Brain microvascular endothelial cell (primary cell): ENCODE data around the gene DNAJC15.

Experiments
- DNase-seq: peaks from one replicate; pipeline ENCODE4 v3.0.0-alpha.2; 2020
- H3K27ac ChIP-seq: fragments of 250-450 bp; sonication (Bioruptor Pico); 2 replicates; pipeline ENCODE4 v1.5.1; 2020; ENCODE audit warnings: mild to moderate bottlenecking, moderate library complexity
- H3K27me3 ChIP-seq: fragments of 250-450 bp; sonication (Bioruptor Pico); replicated peaks from 2 replicates; pipeline ENCODE4 v1.5.1; 2020; ENCODE audit warnings: mild to moderate bottlenecking
- H3K36me3 ChIP-seq: fragments of 250-450 bp; sonication (Bioruptor Pico); replicated peaks from 2 replicates; pipeline ENCODE4 v1.5.1; 2020; ENCODE audit warnings: mild to moderate bottlenecking
- H3K4me3 ChIP-seq: 2 replicates; pipeline ENCODE4 v1.5.1; 2011; ENCODE audit warnings: low read depth, mild to moderate bottlenecking, control low read depth, low read length, moderate library complexity
- in situ Hi-C: cut with HindIII; loops from 2 replicates; pipeline ENCODE4 v1.10.0; 2017; ENCODE audit warnings: low sequenced_read_pairs, low pct_ligation_motif_present
- TF ChIP-seq, protein P1 (sequence below): IDR thresholded peaks from 2 replicates; pipeline ENCODE4 v1.5.1; 2011; ENCODE audit warnings: low read depth, mild to moderate bottlenecking, moderate library complexity, low read length, control low read depth, inconsistent platforms; ENCODE audit errors: missing control alignments

DNAJC15 gene

DNA sequence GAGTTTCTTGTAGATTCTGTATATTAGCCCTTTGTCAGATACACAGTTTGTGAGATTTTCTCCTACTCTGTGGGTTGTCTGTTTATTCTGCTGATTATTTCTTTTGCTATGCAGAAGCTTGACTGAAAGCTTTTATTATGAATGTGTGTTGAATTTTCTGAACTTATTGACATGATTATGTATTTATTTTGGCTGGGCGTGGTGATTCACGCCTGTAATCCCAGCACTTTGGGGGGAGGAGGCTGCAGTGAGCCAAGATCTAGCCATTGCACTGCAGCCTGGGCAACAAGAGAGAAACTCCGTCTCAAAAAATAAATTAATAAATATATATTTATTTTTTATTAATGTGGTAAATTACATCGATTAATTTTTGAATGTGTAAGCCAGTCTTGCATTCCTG is 78.9 kb downstream of the DNAJC15 start:
- H3K4me3 ChIP-seq = no peak overlapping the region
- DNase-seq = no peak
- H3K27me3 ChIP-seq = no peaks in the 10 kb centered on the region
- in situ Hi-C loops = no loop called here
- no peak overlapping the region for H3K27ac ChIP-seq
- TF ChIP-seq, protein P1, sequence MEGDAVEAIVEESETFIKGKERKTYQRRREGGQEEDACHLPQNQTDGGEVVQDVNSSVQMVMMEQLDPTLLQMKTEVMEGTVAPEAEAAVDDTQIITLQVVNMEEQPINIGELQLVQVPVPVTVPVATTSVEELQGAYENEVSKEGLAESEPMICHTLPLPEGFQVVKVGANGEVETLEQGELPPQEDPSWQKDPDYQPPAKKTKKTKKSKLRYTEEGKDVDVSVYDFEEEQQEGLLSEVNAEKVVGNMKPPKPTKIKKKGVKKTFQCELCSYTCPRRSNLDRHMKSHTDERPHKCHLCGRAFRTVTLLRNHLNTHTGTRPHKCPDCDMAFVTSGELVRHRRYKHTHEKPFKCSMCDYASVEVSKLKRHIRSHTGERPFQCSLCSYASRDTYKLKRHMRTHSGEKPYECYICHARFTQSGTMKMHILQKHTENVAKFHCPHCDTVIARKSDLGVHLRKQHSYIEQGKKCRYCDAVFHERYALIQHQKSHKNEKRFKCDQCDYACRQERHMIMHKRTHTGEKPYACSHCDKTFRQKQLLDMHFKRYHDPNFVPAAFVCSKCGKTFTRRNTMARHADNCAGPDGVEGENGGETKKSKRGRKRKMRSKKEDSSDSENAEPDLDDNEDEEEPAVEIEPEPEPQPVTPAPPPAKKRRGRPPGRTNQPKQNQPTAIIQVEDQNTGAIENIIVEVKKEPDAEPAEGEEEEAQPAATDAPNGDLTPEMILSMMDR = no peak
- no peaks in the 10 kb centered on the region for H3K36me3 ChIP-seq

DNA sequence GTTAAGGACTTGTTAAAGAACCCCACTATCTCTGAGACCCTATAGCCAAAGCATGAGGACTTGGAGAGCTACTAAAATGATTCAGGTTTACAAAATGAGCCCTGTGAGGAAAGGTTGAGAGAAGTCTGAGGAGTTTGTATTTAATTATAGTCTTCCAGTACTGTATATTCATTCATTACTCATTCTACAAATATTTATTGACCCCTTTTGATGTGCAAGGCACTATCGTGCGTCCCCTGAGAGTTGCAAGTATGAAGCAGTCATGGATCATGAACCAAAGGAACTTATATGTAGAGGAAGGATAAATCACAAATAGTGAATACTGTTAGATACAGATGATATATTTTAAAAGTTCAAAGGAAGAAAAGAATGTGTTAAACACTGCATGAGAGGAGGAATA is 84.4 kb downstream of the DNAJC15 start:
- Histone ChIP-seq H3K4me3 (no peak overlapping the region), H3K36me3 (no peaks in the 10 kb centered on the region), H3K27ac (no peak overlapping the region), H3K27me3 (no peaks in the 10 kb centered on the region)
- no peak for DNase-seq
- TF ChIP-seq, protein P1 = no peak
- in situ Hi-C loops = no loop called here

DNA sequence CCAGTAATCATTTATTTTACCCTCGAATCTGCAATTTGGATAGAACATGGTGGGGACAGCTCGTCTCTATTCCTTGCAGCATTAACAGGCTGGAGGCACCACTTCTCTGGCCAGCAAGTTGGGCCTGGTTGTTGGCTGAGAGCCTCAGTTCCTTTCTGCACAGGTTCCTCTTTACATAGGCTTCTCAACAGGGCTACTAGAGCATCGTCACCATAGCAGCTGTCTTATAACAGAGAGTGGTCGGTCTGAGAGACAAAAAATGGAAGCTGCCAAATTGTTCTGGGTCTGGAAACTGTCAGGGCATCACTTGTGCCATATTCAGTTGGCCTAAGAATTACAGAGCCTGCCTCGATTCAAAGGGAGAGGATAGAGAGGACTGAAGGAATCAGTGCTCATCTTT is 86.7 kb downstream of the DNAJC15 start:
- in situ Hi-C loops = no loop called here
- H3K27ac ChIP-seq = no peak overlapping the region
- TF ChIP-seq, protein P1 = no peak
- H3K4me3 ChIP-seq = no peak overlapping the region
- H3K36me3 ChIP-seq = no peaks in the 10 kb centered on the region
- H3K27me3 ChIP-seq = no peaks in the 10 kb centered on the region
- no peak for DNase-seq

DNA sequence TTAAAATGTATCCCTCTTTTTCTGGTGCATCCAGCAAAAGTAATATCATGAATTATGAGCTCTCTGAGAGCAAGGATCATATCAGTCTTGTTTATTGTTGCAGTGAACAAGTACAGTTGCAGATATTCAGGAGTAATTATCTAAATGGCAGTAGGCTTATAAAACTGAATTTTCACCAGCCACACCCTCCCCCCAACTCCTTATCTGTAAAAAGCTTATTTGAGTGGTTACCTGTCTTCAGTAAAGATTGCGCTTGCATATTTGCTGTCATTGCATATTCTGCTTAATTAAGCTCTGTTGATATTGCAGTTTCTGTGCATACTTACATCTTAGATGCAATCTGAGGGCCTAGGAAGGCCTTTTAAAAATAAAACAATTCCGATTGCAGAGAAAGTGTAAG is 87.3 kb downstream of the DNAJC15 start:
- in situ Hi-C loops = no loop called here
- H3K36me3 ChIP-seq = no peaks in the 10 kb centered on the region
- TF ChIP-seq, protein P1 = no peak

DNA sequence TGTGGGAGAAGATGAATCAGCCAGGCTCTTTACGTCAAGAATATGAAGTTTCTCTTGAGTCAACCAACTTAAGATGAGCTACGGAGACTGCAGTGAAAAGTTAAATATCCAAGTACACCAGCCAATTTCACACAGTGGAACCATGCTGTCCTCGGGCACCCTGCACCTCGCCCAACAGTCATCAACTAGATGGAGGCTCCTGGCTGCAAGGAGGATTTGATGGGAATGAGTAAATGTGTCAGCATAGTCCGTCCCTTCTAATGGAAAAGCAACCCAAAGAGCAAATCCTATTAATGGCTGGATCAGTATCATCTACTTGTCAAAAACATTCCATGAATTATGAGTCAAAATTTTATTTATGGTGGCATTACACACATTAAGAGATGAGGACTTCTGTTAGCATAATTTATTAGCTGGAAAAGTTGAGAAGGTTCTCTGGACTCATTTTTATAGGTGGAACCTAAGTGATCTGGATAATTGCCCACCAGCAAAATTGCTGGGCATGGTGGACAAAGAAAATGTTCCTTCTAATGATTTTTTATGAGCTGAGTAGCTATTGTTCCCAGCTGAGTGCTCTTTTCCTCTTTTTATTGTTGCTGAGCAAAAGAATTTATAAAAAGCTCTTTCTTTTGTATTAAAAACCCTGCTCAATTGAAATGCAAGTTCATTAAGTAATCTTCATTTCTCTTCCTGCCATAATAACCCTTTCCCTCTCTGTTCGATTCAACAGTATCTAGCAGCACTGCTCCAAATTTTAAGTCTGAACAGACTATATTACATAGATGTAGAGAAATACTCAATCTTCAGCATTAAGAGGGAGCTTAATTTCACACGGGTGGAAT is 88.4 kb downstream of the DNAJC15 start:
- no peaks in the 10 kb centered on the region for H3K36me3 ChIP-seq
- in situ Hi-C loops = no loop called here
- H3K4me3 ChIP-seq = no peak overlapping the region
- DNase-seq = no peak
- TF ChIP-seq, protein P1 = no peak
- H3K27ac ChIP-seq = no peak overlapping the region
- H3K27me3 ChIP-seq = no peaks in the 10 kb centered on the region

More for the DNA sequence above, 87.3 kb downstream of the DNAJC15 start:
- no peak for DNase-seq
- no peak overlapping the region for H3K27ac ChIP-seq
- H3K4me3 ChIP-seq = no peak overlapping the region
- H3K27me3 ChIP-seq = no peaks in the 10 kb centered on the region

DNA sequence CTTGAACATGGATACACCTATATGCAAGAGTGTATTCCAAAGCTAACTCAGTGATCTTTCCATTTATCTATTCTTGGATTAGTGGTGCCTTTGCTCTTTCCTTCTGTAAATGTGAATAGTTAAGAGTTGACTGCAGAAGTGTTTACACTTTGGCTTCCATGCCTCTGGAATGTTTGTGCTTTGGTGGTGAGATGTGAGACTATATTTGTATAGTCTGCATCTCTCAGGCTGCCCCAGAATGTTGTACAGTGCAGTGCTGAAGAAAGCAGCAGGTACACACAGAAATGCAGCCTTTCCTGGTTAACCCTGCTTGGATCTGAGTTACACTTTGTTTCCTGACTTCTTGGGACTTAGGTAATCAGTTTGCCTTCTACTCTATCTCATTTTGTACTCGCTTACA is 90.2 kb downstream of the DNAJC15 start:
- Histone ChIP-seq H3K27ac (no peak overlapping the region), H3K4me3 (no peak overlapping the region), H3K27me3 (no peaks in the 10 kb centered on the region), H3K36me3 (no peaks in the 10 kb centered on the region)
- TF ChIP-seq, protein P1 = no peak
- no peak for DNase-seq
- in situ Hi-C loops = no loop called here
